K562 (cell line): ENCODE measurements around the gene SPRYD3. TPM values are rescaled to one million over a fixed set of nuclear protein-coding genes. Genes with fewer than 3 reads are reported as not detected.
A peak's percentile ranks its signal among the peaks of the same experiment; 100 is the strongest.

Source experiments
- ATAC-seq: fragments of 200-7000 bp; cut with Tn5 transposase; 3 replicates; pipeline ENCODE4 v1.9.1; 2020; ENCODE audit warnings: moderate library complexity
- BruUV-seq: library from RNA; stranded (reverse); fragments of 400-500 nt; replicated peaks from 2 replicates; lab custom pipeline; 2021; lab: Mats Ljungman, UMichigan
- CTCF ChIA-PET: fragments of 300-600 bp; formaldehyde crosslinking; extraction: SDS; loops from one replicate; lab custom pipeline; 2021; ENCODE audit warnings: low intra/inter-chr PET ratio; lab: Yijun Ruan, JAX
- POLR2A ChIA-PET: fragments of 300-600, 350-650 bp; sonication (Branson Sonifier 250); formaldehyde crosslinking; extraction: SDS; loops from one replicate; lab custom pipeline; 2021; ENCODE audit warnings: antibody characterized with exemption, inconsistent platforms; lab: Yijun Ruan, JAX
- DNase-seq, 4 experiments: peaks; one replicate each; pipeline versions ENCODE4 v3.0.0 to v3.0.0-alpha.2; 2011 to 2018; ENCODE audit warnings: low spot score in 3 of 4, mixed read lengths in 3 of 4; ENCODE audit errors: extremely low read depth in 1 of 4
- FAIRE-seq: peaks from 2 replicates; lab custom pipeline; 2011; peaks lifted over from hg19 to GRCh38; lab: Jason Lieb, UNC
- H2AFZ ChIP-seq: 2 replicates; pipeline ENCODE4 v1.6.0; 2011; ENCODE audit warnings: low read depth, low read length, control low read depth, inconsistent platforms
- H3K27ac ChIP-seq: fragments of 200-600 bp; 3 replicates; pipeline ENCODE4 v1.8.0; 2011; ENCODE audit warnings: low read depth, mild to moderate bottlenecking, control low read depth, inconsistent platforms, low read length, moderate library complexity, mixed read lengths; ENCODE audit errors: extremely low read depth
- H3K27me3 ChIP-seq, 2 experiments: fragments of 300-600 bp in 1 of 2; 2 replicates in 1 of 2; 3 replicates in 1 of 2; pipeline versions ENCODE4 v1.6.0 to v1.8.0; 2011; ENCODE audit warnings: inconsistent platforms in 2 of 2, low read length in 2 of 2, mild to moderate bottlenecking in 1 of 2, mixed read lengths in 1 of 2, moderate library complexity in 1 of 2; ENCODE audit not compliant: control insufficient read depth in 2 of 2, insufficient read depth in 2 of 2
- H3K36me3 ChIP-seq: fragments of 300-600 bp; 3 replicates; pipeline ENCODE4 v1.8.0; 2011; ENCODE audit warnings: mild to moderate bottlenecking, low read length, inconsistent platforms; ENCODE audit not compliant: control insufficient read depth, insufficient read depth
- H3K4me1 ChIP-seq, 2 experiments: fragments of 200-600 bp in 1 of 2; replicated peaks in 1 of 2; 2 replicates in 1 of 2; 3 replicates in 1 of 2; pipeline versions ENCODE4 v1.5.1 to v1.8.0; 2011; ENCODE audit warnings: inconsistent platforms in 2 of 2, low read length in 2 of 2, mild to moderate bottlenecking in 1 of 2, mixed read lengths in 1 of 2, moderate library complexity in 1 of 2; ENCODE audit not compliant: control insufficient read depth in 2 of 2, insufficient read depth in 2 of 2
- H3K4me2 ChIP-seq: 2 replicates; pipeline ENCODE4 v1.6.1; 2011; ENCODE audit warnings: low read length, control low read depth, inconsistent platforms, mixed read lengths; ENCODE audit not compliant: insufficient read depth
- H3K4me3 ChIP-seq: fragments of 200-600 bp; sonication (generic), shearing (Covaris generic); 2 replicates; pipeline ENCODE4 v1.5.1; 2016; ENCODE audit warnings: control low read depth, inconsistent platforms
- H3K79me2 ChIP-seq: fragments of 200-600 bp; 3 replicates; pipeline ENCODE4 v1.8.0; 2011; ENCODE audit warnings: low read length, inconsistent platforms; ENCODE audit not compliant: control insufficient read depth, insufficient read depth
- H3K9ac ChIP-seq, 2 experiments: 2 replicates each; pipeline versions ENCODE4 v1.6.0 to v1.6.1; 2011; ENCODE audit warnings: low read depth in 2 of 2, low read length in 2 of 2, control low read depth in 1 of 2, inconsistent platforms in 1 of 2, mild to moderate bottlenecking in 1 of 2, mixed read lengths in 1 of 2; ENCODE audit not compliant: insufficient read depth in 1 of 2
- H3K9me1 ChIP-seq: one replicate; pipeline ENCODE4 v1.6.0; 2011; ENCODE audit warnings: inconsistent platforms, mild to moderate bottlenecking, low read length, moderate library complexity; ENCODE audit not compliant: control insufficient read depth, insufficient read depth
- H3K9me3 ChIP-seq: replicated peaks from 2 replicates; pipeline ENCODE4 v1.5.1; 2011; ENCODE audit warnings: low read depth, low read length, inconsistent platforms; ENCODE audit not compliant: control insufficient read depth, insufficient read depth
- H4K20me1 ChIP-seq: replicated peaks from 2 replicates; pipeline ENCODE4 v1.6.1; 2011; ENCODE audit warnings: low read length, inconsistent platforms, mixed read lengths; ENCODE audit not compliant: control insufficient read depth, insufficient read depth
- SNRNP70 ChIP-seq: fragments of 200-400 bp; formaldehyde crosslinking; optimal IDR thresholded peaks from 2 replicates; pipeline ENCODE3; 2017; ENCODE audit warnings: low read depth, low read length
- TRIM24 ChIP-seq, 2 experiments: fragments of 450-650 bp; IDR thresholded peaks; 2 replicates each; pipeline ENCODE4 v1.6.1; 2016
- WGBS: fragments of 100-300 bp; shearing (Covaris generic); methylation state at CpG from one replicate; pipeline ENCODE4 v1.1.6; 2016; ENCODE audit warnings: low coverage, mixed read lengths; ENCODE audit not compliant: insufficient coverage; ENCODE audit errors: missing lambda C conversion rate; 5-methylcytosine and 5-hydroxymethylcytosine counted together
- in situ Hi-C: fragments of 300-500 bp; cut with MboI; formaldehyde crosslinking; loops from 4 replicates; pipeline ENCODE4 v1.15.0; 2018; ENCODE audit warnings: inconsistent platforms, mixed read lengths
- intact Hi-C: fragments of 100-400 bp; cut with micrococcal nuclease; formaldehyde crosslinking; loops from 2 replicates; pipeline ENCODE4 v1.14.2; 2022
- polyA plus RNA-seq, 8 experiments: library from polyadenylated mRNA; depleted of rRNA in 4 of 8; stranded (reverse) in 5 of 8; unstranded in 3 of 8; fragments of >200 nt; fragmentation: Nextera tagmentation in 2 of 8; fragmentation: Illumina TruSeq in 1 of 8; extraction: Ambion mirVana in 2 of 8; extraction: Trizol in 1 of 8; gene quantifications; 2 replicates each; pipeline versions ENCODE4 v1.2.1 to v1.2.3, GENCODE V29; 2011 to 2014; ENCODE audit warnings: inconsistent platforms in 1 of 8, missing spikeins in 1 of 8
- total RNA-seq, 7 experiments: library from RNA; depleted of rRNA in 6 of 7; stranded (reverse); fragments of >200 nt in 6 of 7; fragmentation: Illumina TruSeq in 2 of 7; extraction: Trizol in 2 of 7; gene quantifications; 2 replicates each; pipeline versions ENCODE4 v1.2.1 to v1.2.3, GENCODE V29; 2011 to 2021; ENCODE audit warnings: low replicate concordance in 1 of 7
- TF ChIP-seq, protein P1 (sequence below), 2 experiments: fragments of 450-650 bp in 1 of 2; sonication (generic) in 1 of 2; formaldehyde crosslinking in 1 of 2; IDR thresholded peaks; 2 replicates each; pipeline versions ENCODE4 v1.7.1 to v1.9.0; 2016 to 2022; ENCODE audit warnings: inconsistent platforms in 1 of 2, mild to moderate bottlenecking in 1 of 2, missing genetic modification reagents in 1 of 2
- TF ChIP-seq, protein P2 (sequence below): sonication (generic); formaldehyde crosslinking; IDR thresholded peaks from 2 replicates; pipeline ENCODE4 v1.8.0; 2022; ENCODE audit warnings: mild to moderate bottlenecking, missing genetic modification reagents
- TF ChIP-seq, protein P3 (sequence below): fragments of 450-650 bp; IDR thresholded peaks from 2 replicates; pipeline ENCODE4 v1.6.1; 2014; ENCODE audit warnings: low read depth, mild to moderate bottlenecking, moderate library complexity, borderline replicate concordance
- TF ChIP-seq, protein P4 (sequence below): fragments of 450-650 bp; formaldehyde crosslinking; IDR thresholded peaks from 2 replicates; pipeline ENCODE4 v1.4.0; 2022; ENCODE audit warnings: missing genetic modification characterization

The SPRYD3 gene
- total and polyA plus RNA-seq, 9 of the 15 experiments (the other 6 are each of a cell fraction or from before 2014, with no cell fraction given) = 1.5 to 13.6 (median 7.6) TPM

DNA sequence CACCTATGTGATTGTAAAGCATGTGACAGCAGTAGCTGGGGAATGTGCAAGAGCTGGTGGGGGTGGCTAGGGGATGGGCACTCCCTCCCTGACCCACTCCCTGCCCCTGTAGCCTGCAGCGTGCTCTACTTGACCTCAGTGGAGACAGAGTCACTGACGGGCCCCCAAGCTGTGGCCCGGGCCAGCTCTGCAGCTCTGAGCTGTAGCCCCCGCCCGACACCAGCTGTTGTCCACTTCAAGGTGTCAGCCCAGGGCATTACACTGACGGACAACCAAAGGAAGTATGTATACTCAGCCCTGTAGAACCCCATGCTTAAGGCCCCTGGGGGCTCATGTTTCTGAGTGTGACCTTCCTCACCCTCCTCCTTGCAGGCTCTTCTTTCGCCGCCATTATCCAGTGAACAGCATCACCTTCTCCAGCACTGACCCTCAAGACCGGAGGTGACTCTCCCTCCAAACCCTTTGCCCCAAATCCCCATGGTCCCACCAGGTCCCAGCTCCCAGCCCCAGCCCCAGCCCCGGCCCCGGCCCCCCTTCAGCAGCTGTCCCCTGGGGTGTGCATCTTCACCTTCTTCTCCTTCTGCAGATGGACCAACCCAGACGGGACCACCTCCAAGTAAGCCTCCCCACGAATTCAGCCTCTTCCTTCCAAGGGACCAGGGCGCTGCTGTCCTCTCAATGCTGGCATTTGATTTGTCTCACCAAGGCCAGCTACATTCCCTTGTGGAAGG lies 16.0 kb downstream of the SPRYD3 start:
- Histone ChIP-seq H4K20me1 (no peaks in the 10 kb centered on the region), H3K9me1 (no peaks in the 10 kb centered on the region), H3K36me3 (peaks cover 8% of the 10 kb centered on the region; the same call in 2 of the 3 replicates), H3K27ac (no peak overlapping the region), H3K9ac (peak overlapping the region in 1 of 2 experiments; percentile 2; a peak in 1 of 4 replicates), H3K79me2 (no peaks in the 10 kb centered on the region), H3K4me2 (no peak overlapping the region), H3K4me3 (no peak overlapping the region), H2AFZ (no peak overlapping the region), H3K4me1 (peaks cover 8 to 42% of the 10 kb centered on the region in 2 experiments; a peak in 4 of 5 replicates), H3K27me3 (no peaks in the 10 kb centered on the region; a peak in 1 of 5 replicates), H3K9me3 (no peaks in the 10 kb centered on the region)
- DNase-seq (no peak), FAIRE-seq (no peak), ATAC-seq (no peak)
- 48% methylated on average over 11 of the region's 14 CpGs for WGBS
- in situ Hi-C loops (loop anchor here (10.0 kb wide), 1 partner anchor 142 kb away; the partner anchor contains the start of gene ITGB7), intact Hi-C loops (loop anchor here (10.0 kb wide), 1 partner anchor 442 kb away; the partner anchor contains the start of genes NPFF and TARBP2)
- POLR2A ChIA-PET = interaction anchor here (0.6 to 1.4 kb wide), 5 partner anchors 8 to 18 kb away, joined by 3 to 6 read pairs (median 3); partner anchors contain the start of gene SPRYD3
- CTCF ChIA-PET = interaction anchor here (0.6 kb wide), 1 partner anchor 261 kb away, joined by 3 read pairs; no protein-coding TSS in a partner anchor
- BruUV-seq = no TSS peak
- TF ChIP-seq, protein P1, sequence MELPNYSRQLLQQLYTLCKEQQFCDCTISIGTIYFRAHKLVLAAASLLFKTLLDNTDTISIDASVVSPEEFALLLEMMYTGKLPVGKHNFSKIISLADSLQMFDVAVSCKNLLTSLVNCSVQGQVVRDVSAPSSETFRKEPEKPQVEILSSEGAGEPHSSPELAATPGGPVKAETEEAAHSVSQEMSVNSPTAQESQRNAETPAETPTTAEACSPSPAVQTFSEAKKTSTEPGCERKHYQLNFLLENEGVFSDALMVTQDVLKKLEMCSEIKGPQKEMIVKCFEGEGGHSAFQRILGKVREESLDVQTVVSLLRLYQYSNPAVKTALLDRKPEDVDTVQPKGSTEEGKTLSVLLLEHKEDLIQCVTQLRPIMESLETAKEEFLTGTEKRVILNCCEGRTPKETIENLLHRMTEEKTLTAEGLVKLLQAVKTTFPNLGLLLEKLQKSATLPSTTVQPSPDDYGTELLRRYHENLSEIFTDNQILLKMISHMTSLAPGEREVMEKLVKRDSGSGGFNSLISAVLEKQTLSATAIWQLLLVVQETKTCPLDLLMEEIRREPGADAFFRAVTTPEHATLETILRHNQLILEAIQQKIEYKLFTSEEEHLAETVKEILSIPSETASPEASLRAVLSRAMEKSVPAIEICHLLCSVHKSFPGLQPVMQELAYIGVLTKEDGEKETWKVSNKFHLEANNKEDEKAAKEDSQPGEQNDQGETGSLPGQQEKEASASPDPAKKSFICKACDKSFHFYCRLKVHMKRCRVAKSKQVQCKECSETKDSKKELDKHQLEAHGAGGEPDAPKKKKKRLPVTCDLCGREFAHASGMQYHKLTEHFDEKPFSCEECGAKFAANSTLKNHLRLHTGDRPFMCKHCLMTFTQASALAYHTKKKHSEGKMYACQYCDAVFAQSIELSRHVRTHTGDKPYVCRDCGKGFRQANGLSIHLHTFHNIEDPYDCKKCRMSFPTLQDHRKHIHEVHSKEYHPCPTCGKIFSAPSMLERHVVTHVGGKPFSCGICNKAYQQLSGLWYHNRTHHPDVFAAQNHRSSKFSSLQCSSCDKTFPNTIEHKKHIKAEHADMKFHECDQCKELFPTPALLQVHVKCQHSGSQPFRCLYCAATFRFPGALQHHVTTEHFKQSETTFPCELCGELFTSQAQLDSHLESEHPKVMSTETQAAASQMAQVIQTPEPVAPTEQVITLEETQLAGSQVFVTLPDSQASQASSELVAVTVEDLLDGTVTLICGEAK (IDR thresholded peaks at IDR 0.05) = no peak
- TF ChIP-seq, protein P1 (CRISPR knock-in tag; IDR thresholded peaks at IDR 0.05) = no peak
- TF ChIP-seq, protein P2, sequence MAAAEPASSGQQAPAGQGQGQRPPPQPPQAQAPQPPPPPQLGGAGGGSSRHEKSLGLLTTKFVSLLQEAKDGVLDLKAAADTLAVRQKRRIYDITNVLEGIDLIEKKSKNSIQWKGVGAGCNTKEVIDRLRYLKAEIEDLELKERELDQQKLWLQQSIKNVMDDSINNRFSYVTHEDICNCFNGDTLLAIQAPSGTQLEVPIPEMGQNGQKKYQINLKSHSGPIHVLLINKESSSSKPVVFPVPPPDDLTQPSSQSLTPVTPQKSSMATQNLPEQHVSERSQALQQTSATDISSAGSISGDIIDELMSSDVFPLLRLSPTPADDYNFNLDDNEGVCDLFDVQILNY (CRISPR knock-in tag) = no peak
- TF ChIP-seq, protein P3, sequence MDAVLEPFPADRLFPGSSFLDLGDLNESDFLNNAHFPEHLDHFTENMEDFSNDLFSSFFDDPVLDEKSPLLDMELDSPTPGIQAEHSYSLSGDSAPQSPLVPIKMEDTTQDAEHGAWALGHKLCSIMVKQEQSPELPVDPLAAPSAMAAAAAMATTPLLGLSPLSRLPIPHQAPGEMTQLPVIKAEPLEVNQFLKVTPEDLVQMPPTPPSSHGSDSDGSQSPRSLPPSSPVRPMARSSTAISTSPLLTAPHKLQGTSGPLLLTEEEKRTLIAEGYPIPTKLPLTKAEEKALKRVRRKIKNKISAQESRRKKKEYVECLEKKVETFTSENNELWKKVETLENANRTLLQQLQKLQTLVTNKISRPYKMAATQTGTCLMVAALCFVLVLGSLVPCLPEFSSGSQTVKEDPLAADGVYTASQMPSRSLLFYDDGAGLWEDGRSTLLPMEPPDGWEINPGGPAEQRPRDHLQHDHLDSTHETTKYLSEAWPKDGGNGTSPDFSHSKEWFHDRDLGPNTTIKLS = no peak
- TF ChIP-seq TRIM24 (IDR thresholded peaks at IDR 0.05) (no peak), SNRNP70 (no peak)
- TF ChIP-seq, protein P4, sequence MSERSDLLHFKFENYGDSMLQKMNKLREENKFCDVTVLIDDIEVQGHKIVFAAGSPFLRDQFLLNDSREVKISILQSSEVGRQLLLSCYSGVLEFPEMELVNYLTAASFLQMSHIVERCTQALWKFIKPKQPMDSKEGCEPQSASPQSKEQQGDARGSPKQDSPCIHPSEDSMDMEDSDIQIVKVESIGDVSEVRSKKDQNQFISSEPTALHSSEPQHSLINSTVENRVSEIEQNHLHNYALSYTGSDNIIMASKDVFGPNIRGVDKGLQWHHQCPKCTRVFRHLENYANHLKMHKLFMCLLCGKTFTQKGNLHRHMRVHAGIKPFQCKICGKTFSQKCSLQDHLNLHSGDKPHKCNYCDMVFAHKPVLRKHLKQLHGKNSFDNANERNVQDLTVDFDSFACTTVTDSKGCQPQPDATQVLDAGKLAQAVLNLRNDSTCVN (CRISPR knock-in tag) = no peak
